Measurements from ENCODE around the gene FBLN7.

DNA sequence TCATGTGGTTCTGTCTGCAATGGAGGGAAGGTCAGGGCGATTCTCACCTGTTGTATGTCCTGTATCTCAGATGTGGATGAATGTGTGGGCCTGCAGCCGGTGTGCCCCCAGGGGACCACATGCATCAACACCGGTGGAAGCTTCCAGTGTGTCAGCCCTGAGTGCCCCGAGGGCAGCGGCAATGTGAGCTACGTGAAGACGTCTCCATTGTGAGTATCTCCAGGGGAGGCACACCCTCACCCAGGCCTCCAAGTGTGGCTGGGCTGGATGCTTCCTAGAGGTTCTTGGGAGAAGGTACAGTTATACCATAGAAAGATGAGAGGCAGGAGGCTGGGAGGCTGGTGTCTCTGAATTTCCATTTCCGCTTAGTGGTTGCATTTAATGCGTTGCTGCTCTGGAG, 46.9 kb downstream of the FBLN7 start:
- TF ChIP-seq SP1 (IDR thresholded peaks at IDR 0.05) (no peak), YY1 (IDR thresholded peaks at IDR 0.05) (no peak), EGR1 (IDR thresholded peaks at IDR 0.05; ENCODE audit: low read depth in 2 of 2) (no peak)
- TF ChIP-seq, protein P1, sequence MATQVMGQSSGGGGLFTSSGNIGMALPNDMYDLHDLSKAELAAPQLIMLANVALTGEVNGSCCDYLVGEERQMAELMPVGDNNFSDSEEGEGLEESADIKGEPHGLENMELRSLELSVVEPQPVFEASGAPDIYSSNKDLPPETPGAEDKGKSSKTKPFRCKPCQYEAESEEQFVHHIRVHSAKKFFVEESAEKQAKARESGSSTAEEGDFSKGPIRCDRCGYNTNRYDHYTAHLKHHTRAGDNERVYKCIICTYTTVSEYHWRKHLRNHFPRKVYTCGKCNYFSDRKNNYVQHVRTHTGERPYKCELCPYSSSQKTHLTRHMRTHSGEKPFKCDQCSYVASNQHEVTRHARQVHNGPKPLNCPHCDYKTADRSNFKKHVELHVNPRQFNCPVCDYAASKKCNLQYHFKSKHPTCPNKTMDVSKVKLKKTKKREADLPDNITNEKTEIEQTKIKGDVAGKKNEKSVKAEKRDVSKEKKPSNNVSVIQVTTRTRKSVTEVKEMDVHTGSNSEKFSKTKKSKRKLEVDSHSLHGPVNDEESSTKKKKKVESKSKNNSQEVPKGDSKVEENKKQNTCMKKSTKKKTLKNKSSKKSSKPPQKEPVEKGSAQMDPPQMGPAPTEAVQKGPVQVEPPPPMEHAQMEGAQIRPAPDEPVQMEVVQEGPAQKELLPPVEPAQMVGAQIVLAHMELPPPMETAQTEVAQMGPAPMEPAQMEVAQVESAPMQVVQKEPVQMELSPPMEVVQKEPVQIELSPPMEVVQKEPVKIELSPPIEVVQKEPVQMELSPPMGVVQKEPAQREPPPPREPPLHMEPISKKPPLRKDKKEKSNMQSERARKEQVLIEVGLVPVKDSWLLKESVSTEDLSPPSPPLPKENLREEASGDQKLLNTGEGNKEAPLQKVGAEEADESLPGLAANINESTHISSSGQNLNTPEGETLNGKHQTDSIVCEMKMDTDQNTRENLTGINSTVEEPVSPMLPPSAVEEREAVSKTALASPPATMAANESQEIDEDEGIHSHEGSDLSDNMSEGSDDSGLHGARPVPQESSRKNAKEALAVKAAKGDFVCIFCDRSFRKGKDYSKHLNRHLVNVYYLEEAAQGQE (IDR thresholded peaks at IDR 0.05): no peak
- TF ChIP-seq, protein P2, sequence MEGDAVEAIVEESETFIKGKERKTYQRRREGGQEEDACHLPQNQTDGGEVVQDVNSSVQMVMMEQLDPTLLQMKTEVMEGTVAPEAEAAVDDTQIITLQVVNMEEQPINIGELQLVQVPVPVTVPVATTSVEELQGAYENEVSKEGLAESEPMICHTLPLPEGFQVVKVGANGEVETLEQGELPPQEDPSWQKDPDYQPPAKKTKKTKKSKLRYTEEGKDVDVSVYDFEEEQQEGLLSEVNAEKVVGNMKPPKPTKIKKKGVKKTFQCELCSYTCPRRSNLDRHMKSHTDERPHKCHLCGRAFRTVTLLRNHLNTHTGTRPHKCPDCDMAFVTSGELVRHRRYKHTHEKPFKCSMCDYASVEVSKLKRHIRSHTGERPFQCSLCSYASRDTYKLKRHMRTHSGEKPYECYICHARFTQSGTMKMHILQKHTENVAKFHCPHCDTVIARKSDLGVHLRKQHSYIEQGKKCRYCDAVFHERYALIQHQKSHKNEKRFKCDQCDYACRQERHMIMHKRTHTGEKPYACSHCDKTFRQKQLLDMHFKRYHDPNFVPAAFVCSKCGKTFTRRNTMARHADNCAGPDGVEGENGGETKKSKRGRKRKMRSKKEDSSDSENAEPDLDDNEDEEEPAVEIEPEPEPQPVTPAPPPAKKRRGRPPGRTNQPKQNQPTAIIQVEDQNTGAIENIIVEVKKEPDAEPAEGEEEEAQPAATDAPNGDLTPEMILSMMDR (IDR thresholded peaks at IDR 0.05; ENCODE audit: low read depth, low read length, missing input control): no peak
- TF ChIP-seq, protein P3, sequence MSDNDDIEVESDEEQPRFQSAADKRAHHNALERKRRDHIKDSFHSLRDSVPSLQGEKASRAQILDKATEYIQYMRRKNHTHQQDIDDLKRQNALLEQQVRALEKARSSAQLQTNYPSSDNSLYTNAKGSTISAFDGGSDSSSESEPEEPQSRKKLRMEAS (IDR thresholded peaks at IDR 0.05): no peak
